ENCODE data around the gene ABAT.
"Not testable (repeated sequence)": the region's sequence is repeated elsewhere in the genome, so short reads cannot be mapped to it uniquely, and the experiment has no call there.

The ABAT gene

GRCh38 chr16:8788578-8789172 lies 114.3 kb downstream of the ABAT start:
- no peak for DNase-seq

- DNase-seq, result peak; percentile 3
These were observed 120.7 kb downstream of the ABAT start for GRCh38 chr16:8795091-8795490.

GRCh38 chr16:8795818-8796217 lies 121.4 kb downstream of the ABAT start:
- no peak for DNase-seq

- DNase-seq, result no peak
These were observed 122.3 kb downstream of the ABAT start for GRCh38 chr16:8796469-8797363.

- peak; percentile 97 for DNase-seq
These were observed 123.2 kb downstream of the ABAT start, which contains the start of the genes PMM2 and TMEM186 for GRCh38 chr16:8797364-8798173. PMM2 (plus strand) TSS chr16:8797839; CDS start chr16:8797883, 44 bp downstream. TMEM186 (minus strand) TSS chr16:8797639; CDS start chr16:8797614, 25 bp downstream.

GRCh38 chr16:8798174-8798527 lies 123.7 kb downstream of the ABAT start:
- DNase-seq, result no peak

- DNase-seq, result no peak
These were observed 124.2 kb downstream of the ABAT start for GRCh38 chr16:8798535-8799157.

- no peak for DNase-seq
These were observed 127.3 kb downstream of the ABAT start for GRCh38 chr16:8801701-8802100.

- DNase-seq, result not testable (repeated sequence)
These were observed 129.3 kb downstream of the ABAT start for GRCh38 chr16:8803733-8804132.

GRCh38 chr16:8804313-8804712 lies 129.9 kb downstream of the ABAT start:
- DNase-seq, result no peak

GRCh38 chr16:8806272-8806983 lies 132.0 kb downstream of the ABAT start:
- no peak for DNase-seq

- DNase-seq, result no peak
These were observed 132.8 kb downstream of the ABAT start for GRCh38 chr16:8807189-8807588.

GRCh38 chr16:8808009-8808408 lies 133.6 kb downstream of the ABAT start:
- DNase-seq, result no peak

- DNase-seq, result no peak
These were observed 134.4 kb downstream of the ABAT start for GRCh38 chr16:8808613-8809353.

- DNase-seq, result no peak
These were observed 137.9 kb downstream of the ABAT start for GRCh38 chr16:8812162-8812843.

GRCh38 chr16:8814095-8814806 lies 139.8 kb downstream of the ABAT start:
- no peak for DNase-seq

GRCh38 chr16:8816967-8817655 lies 142.7 kb downstream of the ABAT start:
- DNase-seq, result no peak

GRCh38 chr16:8818504-8819270 lies 144.3 kb downstream of the ABAT start:
- DNase-seq, result no peak
